WTC11 (cell line): ENCODE measurements around the gene HAGHL. TPM values are rescaled to one million over a fixed set of nuclear protein-coding genes. Genes with fewer than 3 reads are reported as not detected.

Experiments
- ATAC-seq: fragments of 200-7000 bp; cut with Tn5 transposase; 2 replicates; pipeline ENCODE4 v1.10.0; 2021; ENCODE audit warnings: mild to moderate bottlenecking, moderate library complexity
- CTCF ChIA-PET: fragments of 300-600 bp; sonication (Branson Sonifier 250); formaldehyde crosslinking; loops from one replicate; lab custom pipeline; 2021; ENCODE audit warnings: antibody characterized with exemption; lab: Charles Lee
- POLR2A ChIA-PET: fragments of 350-600 bp; sonication (Branson Sonifier 250); formaldehyde crosslinking; loops from one replicate; lab custom pipeline; 2021; ENCODE audit warnings: antibody characterized with exemption; lab: Charles Lee
- DNase-seq: peaks from one replicate; pipeline ENCODE4 v3.0.0; 2021; ENCODE audit warnings: low spot score
- H3K27ac Mint-ChIP-seq: 2 replicates; pipeline ENCODE4 v1.8.0; 2021; ENCODE audit warnings: mixed read lengths
- H3K27me3 Mint-ChIP-seq: 2 replicates; pipeline ENCODE4 v1.8.0; 2021; ENCODE audit warnings: low read depth, mild to moderate bottlenecking, moderate library complexity, mixed read lengths
- H3K36me3 Mint-ChIP-seq: 2 replicates; pipeline ENCODE4 v1.8.0; 2021; ENCODE audit warnings: mixed read lengths
- H3K4me1 Mint-ChIP-seq: 2 replicates; pipeline ENCODE4 v1.8.0; 2022; ENCODE audit warnings: mixed read lengths
- H3K4me3 Mint-ChIP-seq: 2 replicates; pipeline ENCODE4 v1.8.0; 2021; ENCODE audit warnings: mild to moderate bottlenecking, moderate library complexity, mixed read lengths
- H3K9me3 Mint-ChIP-seq: 2 replicates; pipeline ENCODE4 v1.8.0; 2021; ENCODE audit warnings: mixed read lengths
- ARID4B ChIP-seq: sonication (generic); formaldehyde crosslinking; IDR thresholded peaks from 2 replicates; pipeline ENCODE4 v1.8.0; 2023; ENCODE audit warnings: missing genetic modification reagents, mild to moderate bottlenecking, borderline replicate concordance
- ATF1 ChIP-seq: sonication (generic); formaldehyde crosslinking; IDR thresholded peaks from 2 replicates; pipeline ENCODE4 v1.8.1; 2023; ENCODE audit warnings: mild to moderate bottlenecking, moderate library complexity, missing genetic modification reagents
- ATF2 ChIP-seq: sonication (generic); formaldehyde crosslinking; IDR thresholded peaks from 2 replicates; pipeline ENCODE4 v1.8.1; 2022; ENCODE audit warnings: low read depth, missing genetic modification reagents, borderline replicate concordance
- CDX4 ChIP-seq: fragments of 250-450 bp; sonication (Bioruptor Pico); IDR thresholded peaks from 2 replicates; pipeline ENCODE4 v1.9.0; 2021; ENCODE audit warnings: moderate library complexity, mild to moderate bottlenecking, inconsistent platforms, borderline replicate concordance
- ESRRA ChIP-seq: sonication (generic); formaldehyde crosslinking; IDR thresholded peaks from 2 replicates; pipeline ENCODE4 v1.8.1; 2022; ENCODE audit warnings: mild to moderate bottlenecking, missing genetic modification reagents, borderline replicate concordance
- ETV6 ChIP-seq: sonication (generic); formaldehyde crosslinking; IDR thresholded peaks from 2 replicates; pipeline ENCODE4 v1.8.1; 2022; ENCODE audit warnings: mild to moderate bottlenecking, missing genetic modification reagents
- FOXP1 ChIP-seq: sonication (generic); formaldehyde crosslinking; IDR thresholded peaks from 2 replicates; pipeline ENCODE4 v1.8.0; 2022; ENCODE audit warnings: missing genetic modification reagents, mild to moderate bottlenecking, moderate library complexity, borderline replicate concordance
- JUN ChIP-seq: sonication (generic); formaldehyde crosslinking; IDR thresholded peaks from 2 replicates; pipeline ENCODE4 v1.8.0; 2023; ENCODE audit warnings: mild to moderate bottlenecking, missing genetic modification reagents
- PREB ChIP-seq: sonication (generic); formaldehyde crosslinking; IDR thresholded peaks from 2 replicates; pipeline ENCODE4 v1.8.1; 2022; ENCODE audit warnings: mild to moderate bottlenecking, missing genetic modification reagents, moderate library complexity, borderline replicate concordance
- RELA ChIP-seq: sonication (generic); formaldehyde crosslinking; IDR thresholded peaks from 2 replicates; pipeline ENCODE4 v1.8.1; 2022; ENCODE audit warnings: missing genetic modification reagents, mild to moderate bottlenecking, borderline replicate concordance
- ZNF138 ChIP-seq: sonication (generic); formaldehyde crosslinking; conservative IDR thresholded peaks from 2 replicates; pipeline ENCODE4 v1.8.1; 2022; ENCODE audit warnings: mild to moderate bottlenecking, moderate library complexity, missing genetic modification reagents
- ZNF396 ChIP-seq: fragments of 250-450 bp; sonication (Bioruptor Pico); IDR thresholded peaks from 2 replicates; pipeline ENCODE4 v1.8.0; 2021; ENCODE audit warnings: mild to moderate bottlenecking, moderate library complexity, borderline replicate concordance
- ZNF512 ChIP-seq: sonication (generic); formaldehyde crosslinking; IDR thresholded peaks from 2 replicates; pipeline ENCODE4 v1.8.1; 2022; ENCODE audit warnings: missing genetic modification reagents, borderline replicate concordance
- ZNF671 ChIP-seq: fragments of 250-450 bp; sonication (Bioruptor Pico); IDR thresholded peaks from 2 replicates; pipeline ENCODE4 v1.8.0; 2021; ENCODE audit warnings: mild to moderate bottlenecking
- total RNA-seq: library from RNA; stranded (reverse); gene quantifications from 3 replicates; pipeline ENCODE4 v1.2.3, GENCODE V29; 2021
- TF ChIP-seq, protein P1 (sequence below): sonication (generic); formaldehyde crosslinking; IDR thresholded peaks from 2 replicates; pipeline ENCODE4 v1.8.1; 2022; ENCODE audit warnings: mild to moderate bottlenecking, moderate library complexity, missing genetic modification reagents
- TF ChIP-seq, protein P2 (sequence below): sonication (generic); formaldehyde crosslinking; IDR thresholded peaks from 2 replicates; pipeline ENCODE4 v1.8.0; 2022; ENCODE audit warnings: mild to moderate bottlenecking, missing genetic modification reagents
- TF ChIP-seq, protein P3 (sequence below): sonication (generic); formaldehyde crosslinking; IDR thresholded peaks from 2 replicates; pipeline ENCODE4 v1.8.1; 2023; ENCODE audit warnings: mild to moderate bottlenecking, missing genetic modification reagents, borderline replicate concordance
- TF ChIP-seq, protein P4 (sequence below): fragments of 250-450 bp; sonication (Bioruptor Pico); conservative IDR thresholded peaks from 2 replicates; pipeline ENCODE4 v1.9.0; 2021; ENCODE audit warnings: mild to moderate bottlenecking

Gene HAGHL
- total RNA-seq, 1 experiment from 2014 or later, result 41.7 TPM

DNA sequence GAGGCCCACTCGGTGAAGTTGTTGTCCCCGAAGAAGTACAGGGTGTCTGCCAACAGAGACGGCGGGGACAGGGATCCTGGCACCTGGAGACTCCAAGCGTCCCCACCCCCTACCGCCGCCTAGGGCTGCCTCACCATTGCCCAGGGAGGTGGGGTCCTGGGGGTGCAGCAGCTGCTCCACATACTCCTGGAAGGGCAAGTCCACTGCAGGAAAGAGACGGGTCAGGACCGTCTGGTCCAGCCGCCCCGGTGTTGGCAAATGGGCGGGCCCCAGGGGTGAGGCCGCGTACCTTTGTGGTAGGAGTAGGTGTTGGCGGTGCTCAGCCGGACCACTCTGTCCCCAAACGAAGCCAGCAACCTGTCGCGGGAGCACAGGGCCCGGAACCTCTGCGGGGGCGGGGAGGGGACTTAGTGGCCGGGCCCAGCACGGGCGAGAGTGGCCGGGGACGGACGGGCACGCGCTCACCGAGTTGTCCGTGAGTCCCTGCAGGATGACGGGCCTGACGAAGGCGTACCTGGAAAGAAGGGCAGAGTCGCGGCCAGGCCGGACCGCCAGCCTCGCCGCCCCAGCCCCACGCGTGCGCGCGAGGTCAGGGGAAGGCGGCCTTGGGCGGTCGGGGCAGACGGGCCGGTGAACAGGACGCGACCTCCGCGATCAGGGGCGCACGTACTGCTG lies 43.4 kb upstream of the HAGHL start:
- no peaks in the 10 kb centered on the region for H3K9me3 Mint-ChIP-seq
- no peak overlapping the region; the same call in 1 of the 2 replicates for H3K27ac Mint-ChIP-seq
- DNase-seq, result no peak
- POLR2A ChIA-PET, result interaction anchor here (1.1 to 1.6 kb wide), 2 partner anchors 10 to 12 kb away, joined by 4 to 6 read pairs; no protein-coding TSS in a partner anchor
- peaks cover 19% of the 10 kb centered on the region for H3K4me1 Mint-ChIP-seq
- no peak for ATAC-seq
- CTCF ChIA-PET, result interaction anchor here (0.9 to 1.7 kb wide), 6 partner anchors 12 to 58 kb away, joined by 3 to 5 read pairs (median 3); partner anchors contain the start of genes ANTKMT, CIAO3 and RHOT2
- peak overlapping the region; percentile 76 for H3K4me3 Mint-ChIP-seq
- H3K36me3 Mint-ChIP-seq, result peaks cover 25% of the 10 kb centered on the region
- H3K27me3 Mint-ChIP-seq, result no peaks in the 10 kb centered on the region
- TF ChIP-seq, protein P1, sequence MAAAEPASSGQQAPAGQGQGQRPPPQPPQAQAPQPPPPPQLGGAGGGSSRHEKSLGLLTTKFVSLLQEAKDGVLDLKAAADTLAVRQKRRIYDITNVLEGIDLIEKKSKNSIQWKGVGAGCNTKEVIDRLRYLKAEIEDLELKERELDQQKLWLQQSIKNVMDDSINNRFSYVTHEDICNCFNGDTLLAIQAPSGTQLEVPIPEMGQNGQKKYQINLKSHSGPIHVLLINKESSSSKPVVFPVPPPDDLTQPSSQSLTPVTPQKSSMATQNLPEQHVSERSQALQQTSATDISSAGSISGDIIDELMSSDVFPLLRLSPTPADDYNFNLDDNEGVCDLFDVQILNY, result no peak
- TF ChIP-seq ARID4B (CRISPR knock-in tag) (0 out of 2 replicates have a peak, but pooled peaks have one; percentile 38), RELA (CRISPR knock-in tag) (no peak), CDX4 (CRISPR knock-in tag) (no peak), JUN (CRISPR knock-in tag) (no peak), ZNF671 (CRISPR knock-in tag) (no peak; the same call in 1 of the 2 replicates), ESRRA (CRISPR knock-in tag) (0 out of 2 replicates have a peak, but pooled peaks have one; percentile 1), ZNF138 (CRISPR knock-in tag) (no peak), ZNF396 (CRISPR knock-in tag) (no peak), ATF2 (CRISPR knock-in tag) (no peak), PREB (CRISPR knock-in tag) (no peak), ATF1 (CRISPR knock-in tag) (peak; percentile 71; the same call in 1 of the 2 replicates), ETV6 (CRISPR knock-in tag) (no peak; the same call in 1 of the 2 replicates), FOXP1 (CRISPR knock-in tag) (no peak; the same call in 1 of the 2 replicates), ZNF512 (CRISPR knock-in tag) (no peak)
- TF ChIP-seq, protein P2, sequence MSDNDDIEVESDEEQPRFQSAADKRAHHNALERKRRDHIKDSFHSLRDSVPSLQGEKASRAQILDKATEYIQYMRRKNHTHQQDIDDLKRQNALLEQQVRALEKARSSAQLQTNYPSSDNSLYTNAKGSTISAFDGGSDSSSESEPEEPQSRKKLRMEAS (CRISPR knock-in tag), result no peak
- TF ChIP-seq, protein P3, sequence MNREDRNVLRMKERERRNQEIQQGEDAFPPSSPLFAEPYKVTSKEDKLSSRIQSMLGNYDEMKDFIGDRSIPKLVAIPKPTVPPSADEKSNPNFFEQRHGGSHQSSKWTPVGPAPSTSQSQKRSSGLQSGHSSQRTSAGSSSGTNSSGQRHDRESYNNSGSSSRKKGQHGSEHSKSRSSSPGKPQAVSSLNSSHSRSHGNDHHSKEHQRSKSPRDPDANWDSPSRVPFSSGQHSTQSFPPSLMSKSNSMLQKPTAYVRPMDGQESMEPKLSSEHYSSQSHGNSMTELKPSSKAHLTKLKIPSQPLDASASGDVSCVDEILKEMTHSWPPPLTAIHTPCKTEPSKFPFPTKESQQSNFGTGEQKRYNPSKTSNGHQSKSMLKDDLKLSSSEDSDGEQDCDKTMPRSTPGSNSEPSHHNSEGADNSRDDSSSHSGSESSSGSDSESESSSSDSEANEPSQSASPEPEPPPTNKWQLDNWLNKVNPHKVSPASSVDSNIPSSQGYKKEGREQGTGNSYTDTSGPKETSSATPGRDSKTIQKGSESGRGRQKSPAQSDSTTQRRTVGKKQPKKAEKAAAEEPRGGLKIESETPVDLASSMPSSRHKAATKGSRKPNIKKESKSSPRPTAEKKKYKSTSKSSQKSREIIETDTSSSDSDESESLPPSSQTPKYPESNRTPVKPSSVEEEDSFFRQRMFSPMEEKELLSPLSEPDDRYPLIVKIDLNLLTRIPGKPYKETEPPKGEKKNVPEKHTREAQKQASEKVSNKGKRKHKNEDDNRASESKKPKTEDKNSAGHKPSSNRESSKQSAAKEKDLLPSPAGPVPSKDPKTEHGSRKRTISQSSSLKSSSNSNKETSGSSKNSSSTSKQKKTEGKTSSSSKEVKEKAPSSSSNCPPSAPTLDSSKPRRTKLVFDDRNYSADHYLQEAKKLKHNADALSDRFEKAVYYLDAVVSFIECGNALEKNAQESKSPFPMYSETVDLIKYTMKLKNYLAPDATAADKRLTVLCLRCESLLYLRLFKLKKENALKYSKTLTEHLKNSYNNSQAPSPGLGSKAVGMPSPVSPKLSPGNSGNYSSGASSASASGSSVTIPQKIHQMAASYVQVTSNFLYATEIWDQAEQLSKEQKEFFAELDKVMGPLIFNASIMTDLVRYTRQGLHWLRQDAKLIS (CRISPR knock-in tag), result no peak
- TF ChIP-seq, protein P4, sequence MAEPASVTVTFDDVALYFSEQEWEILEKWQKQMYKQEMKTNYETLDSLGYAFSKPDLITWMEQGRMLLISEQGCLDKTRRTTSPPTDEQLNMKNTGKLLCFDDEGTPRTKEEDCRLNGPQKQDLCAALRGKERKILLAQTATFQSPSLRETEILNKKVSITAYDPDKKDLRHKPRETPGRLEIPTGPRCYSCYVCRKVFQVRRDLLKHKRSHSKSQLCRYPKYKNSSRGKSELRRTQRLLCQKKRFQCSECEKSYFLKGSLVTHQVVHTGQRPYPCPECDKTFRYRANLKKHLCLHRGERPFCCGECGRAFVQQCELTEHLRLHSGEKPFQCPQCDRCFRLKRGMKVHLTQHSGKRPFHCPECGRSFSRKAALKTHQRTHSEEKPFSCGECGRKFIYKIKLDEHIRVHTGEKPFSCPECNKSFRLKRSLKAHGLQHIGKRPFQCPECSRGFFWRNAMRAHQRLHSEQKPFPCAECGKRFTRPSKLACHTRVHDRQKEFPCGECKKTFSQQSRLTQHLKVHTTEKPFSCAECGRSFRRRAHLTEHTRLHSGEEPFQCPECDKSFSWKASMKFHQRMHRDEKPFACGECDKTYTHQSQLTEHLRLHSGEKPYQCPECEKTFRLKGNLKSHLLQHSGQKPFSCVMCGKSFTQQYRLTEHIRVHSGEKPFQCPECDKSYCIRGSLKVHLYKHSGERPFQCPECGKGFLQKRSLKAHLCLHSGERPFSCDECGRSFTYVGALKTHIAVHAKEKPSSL, result no peak
